ENCODE results near the gene FAM222B.
"Not testable (repeated sequence)": the region's sequence is repeated elsewhere in the genome, so short reads cannot be mapped to it uniquely, and the experiment has no call there.

Gene FAM222B

DNA sequence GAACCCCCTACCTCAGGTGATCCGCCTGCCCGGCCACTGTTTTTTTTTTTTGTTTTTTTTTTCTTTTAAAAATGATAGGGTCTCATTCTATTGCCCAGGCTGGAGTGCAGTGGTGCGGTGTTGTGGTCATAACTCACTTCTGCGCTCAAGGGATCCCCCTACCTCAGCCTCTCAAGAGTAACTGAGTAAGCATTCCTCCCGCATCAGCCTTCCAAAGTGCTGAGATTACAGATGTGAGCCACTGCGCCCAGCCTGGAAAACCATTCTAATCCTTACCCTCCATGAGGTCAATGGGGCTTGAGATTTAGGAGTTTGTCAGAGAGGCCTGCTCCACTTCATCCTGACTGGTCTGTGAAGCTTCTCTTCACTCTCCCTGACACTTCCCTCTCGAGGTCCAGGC lies 24.7 kb upstream of the FAM222B start:
- DNase-seq = no peak

DNA sequence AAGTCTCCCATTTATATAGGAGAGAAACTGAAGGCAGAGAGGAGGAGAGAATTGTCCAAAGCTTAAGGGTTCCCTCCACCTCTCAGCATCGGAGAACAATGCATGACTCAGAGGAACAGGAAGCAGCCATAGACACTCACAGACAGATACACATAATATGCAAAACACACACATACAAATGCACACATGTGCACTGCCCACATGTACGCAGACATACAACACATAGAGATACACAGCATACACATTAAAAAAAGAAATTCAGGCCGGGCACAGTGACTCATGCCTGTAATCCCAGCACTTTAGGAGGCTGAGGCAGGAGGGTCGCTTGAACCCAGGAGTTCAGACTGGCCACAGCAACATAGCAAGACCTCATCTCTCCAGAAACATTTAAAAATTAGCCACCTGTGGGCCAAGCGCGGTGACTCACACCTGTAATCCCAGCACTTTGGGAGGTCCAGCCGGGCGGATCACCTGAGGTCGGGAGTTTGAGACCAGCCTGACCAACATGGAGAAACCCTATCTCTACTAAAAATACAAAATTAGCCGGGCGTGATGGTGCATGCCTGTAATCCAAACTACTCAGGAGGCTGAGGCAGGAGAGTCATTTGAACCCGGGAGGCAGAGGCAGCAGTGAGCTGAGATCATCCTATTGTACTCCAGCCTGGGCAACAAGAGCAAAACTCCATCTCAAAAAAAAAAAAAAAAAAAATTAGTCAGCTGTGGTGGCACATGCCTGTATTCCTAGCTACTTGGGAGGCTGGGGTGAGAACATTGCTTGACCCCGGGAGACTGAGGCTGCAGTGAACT lies 23.6 kb upstream of the FAM222B start:
- DNase-seq = no peak

DNA sequence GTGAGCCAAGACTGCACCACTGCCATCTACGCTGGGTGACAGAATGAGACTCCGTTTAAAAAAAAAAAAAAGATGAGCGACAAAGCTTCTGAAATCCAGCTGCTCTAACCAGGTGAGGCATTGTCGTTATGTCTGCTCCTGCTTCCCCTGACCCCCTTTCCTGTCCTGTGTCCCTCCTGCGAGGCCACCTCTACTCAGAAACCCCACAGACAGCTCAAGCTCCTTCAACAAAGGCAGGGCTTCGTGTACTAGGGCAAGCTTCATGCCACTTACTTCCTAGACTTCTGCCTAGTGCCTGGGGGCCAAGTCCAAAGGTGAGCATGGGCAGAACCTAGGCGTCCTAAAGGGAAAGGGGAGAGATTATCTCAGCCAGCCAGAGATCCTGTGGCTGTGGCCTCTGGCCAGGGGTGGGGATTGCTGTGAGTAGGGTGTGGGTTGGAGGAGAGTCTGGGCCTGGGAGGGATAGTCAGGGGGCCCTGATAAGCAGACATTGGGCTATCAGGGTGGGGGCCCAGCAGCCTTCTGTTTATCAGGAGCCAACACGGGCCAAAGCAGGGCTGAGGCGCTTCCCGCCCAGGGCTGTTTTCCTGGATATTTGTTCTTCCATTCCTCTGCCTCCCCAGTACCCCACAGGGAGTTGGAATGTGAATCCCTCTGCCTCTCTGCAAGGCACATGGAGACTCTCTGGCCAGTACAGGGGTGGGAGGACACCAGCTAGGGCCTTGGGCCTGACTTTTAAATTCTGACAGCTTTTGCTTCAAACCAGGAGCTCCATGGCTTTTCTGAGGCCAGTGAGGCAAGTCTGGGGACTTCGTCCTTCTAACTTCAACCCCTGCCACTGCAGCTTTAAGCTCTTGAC lies 22.6 kb upstream of the FAM222B start:
- DNase-seq = no peak

DNA sequence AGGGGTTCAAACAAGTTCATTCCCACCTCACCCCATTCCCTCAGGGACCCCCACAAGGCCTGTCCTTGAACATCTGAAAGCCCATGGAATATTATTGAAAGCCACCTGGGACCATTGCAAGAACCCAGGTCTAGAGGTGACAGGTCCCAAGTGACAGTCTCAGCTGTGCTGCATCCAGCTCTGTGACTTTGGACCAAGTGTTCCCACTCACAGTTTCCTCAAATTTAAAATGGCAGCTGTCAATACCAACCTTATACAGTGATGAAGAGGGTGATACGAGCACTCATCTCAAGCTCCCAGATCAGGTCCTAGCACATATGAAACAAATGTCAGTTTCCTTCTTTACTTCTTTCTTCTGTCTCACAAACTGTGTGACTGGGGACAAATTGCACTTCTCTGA lies 21.4 kb upstream of the FAM222B start:
- no peak for DNase-seq

DNA sequence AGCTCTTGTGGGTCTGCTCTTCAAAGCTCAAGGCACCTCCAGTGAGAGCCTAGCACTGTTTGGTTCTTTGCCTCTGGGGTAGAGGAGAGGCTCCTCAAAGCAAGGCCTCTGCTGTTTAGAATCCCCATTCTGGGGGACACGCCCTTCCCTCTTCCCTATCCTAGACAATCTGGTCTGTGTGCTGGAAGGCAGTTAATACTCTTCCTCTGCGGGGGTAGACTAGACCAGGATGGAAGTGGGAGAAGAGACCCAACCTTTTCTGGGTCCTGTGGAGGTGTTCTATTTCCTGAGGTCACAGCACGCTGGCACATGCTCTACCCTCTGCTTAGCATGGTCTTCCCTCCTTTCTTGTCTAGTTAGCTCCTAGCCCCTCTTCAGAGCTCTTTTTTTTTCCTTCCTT lies 20.0 kb upstream of the FAM222B start:
- no peak for DNase-seq

DNA sequence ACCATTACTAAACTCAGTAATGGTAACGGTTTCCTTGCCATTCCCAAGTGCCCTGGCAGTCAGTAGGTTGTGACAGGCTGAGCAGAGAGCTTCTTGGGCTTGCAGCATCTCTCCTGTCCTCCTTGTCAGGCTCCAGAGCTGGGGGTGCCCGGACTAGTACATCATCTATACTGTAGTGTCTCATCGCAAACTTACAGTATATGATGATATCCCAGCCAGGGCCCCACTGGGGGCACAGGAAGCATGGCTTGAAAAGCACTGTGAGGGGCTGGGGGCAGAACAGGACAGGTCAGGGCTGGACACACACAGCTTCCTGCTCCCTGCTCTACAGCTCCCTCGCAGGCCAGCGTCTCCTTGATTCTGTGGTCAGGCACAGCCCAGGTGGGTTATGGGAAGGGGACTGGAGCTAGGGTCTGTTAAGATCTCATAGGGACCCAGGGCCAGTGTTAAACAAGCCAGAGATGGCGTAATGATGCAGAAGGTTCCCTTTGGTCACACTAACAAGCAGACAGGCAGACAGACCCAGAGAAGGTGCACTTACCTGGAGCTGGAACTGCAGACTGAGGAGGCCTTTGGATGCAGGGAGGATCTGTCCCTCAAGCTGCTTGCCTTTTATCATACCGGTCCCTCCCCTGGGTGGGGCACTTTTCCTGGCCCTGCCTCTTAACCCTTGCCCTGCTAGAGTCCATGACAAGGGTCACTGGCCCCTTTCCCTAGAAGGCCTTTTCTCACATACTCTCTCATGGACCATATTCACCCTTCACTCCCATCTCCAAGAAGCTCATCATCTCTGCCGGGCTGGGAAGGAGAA lies 19.0 kb upstream of the FAM222B start:
- DNase-seq = no peak

DNA sequence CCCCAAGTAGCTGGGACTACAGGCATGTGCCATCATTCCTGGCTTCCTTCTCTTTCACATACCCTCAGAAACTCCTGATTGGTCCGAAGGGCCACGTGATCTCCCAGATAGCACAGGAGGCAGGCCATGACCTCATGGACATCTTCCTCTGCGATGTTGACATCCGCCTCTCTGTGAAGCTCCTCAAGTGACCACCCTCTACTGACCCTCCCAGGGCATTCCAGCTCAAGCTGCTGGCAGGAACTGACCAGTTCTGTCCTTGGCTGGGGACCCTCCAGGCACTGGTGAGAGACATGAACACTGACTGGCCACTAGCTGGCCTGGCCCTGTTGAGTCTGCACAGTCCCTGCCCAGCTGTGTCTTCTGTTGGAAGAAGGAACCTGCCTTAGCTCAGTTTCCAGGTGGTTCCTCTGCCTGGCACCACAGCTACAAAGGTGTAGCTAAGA lies 17.8 kb upstream of the FAM222B start:
- DNase-seq = no peak

DNA sequence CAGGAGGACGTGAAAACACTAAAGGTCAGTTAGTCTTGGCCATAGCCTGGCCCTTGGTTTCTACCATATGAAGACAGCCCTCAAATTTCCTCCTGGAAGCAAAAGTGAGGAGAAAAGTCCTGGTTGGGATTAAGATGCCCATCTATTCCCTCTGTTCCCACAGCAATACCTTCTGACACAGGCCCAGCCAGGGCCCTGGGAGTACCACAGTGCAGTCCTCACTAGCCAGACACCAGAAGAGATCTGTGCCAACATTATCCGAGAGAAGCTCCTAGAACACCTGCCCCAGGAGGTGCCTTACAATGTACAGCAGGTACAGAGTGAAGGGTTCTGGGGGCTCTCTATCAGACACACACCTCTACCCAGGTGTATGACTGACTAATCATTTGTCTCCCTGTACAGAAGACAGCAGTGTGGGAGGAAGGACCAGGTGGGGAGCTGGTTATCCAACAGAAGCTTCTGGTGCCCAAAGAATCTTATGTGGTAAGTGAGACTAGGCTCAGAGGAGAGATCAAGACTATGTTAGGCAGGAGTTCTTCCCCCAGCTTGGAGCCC lies 16.3 kb upstream of the FAM222B start:
- DNase-seq = no peak

DNA sequence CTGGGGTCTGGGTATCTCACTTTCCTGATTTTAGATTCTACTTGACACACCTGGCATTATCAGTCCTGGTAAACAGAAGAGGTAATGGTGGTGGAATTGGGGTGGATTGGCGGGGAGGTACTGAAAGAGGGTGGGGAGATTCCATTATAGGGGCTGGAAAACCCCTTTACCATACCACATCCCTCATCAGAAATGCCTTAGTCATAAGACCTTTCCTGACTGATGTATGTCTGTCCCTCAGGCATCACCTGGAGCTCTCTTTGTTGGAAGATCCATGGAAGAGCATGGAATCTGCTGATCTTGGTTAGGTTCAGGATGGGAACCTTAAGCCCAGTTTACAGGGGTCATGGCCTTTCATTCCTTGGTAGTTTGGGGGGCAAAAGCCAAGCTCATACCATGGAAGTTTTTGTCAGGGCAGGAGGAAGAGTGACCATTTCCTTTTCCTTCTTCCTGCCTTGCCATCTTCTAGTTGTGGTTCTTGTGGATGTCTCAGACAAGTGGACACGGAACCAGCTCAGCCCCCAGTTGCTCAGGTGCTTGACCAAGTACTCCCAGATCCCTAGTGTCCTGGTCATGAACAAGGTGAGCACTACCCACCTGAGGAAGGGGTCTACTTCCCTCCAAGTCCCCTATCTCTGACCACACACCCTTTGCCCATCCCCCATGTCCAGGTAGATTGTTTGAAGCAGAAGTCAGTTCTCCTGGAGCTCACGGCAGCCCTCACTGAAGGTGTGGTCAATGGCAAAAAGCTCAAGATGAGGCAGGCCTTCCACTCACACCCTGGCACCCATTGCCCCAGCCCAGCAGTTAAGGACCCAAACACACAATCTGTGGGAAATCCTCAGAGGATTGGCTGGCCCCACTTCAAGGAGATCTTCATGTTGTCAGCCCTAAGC lies 15.6 kb upstream of the FAM222B start:
- no peak for DNase-seq

DNA sequence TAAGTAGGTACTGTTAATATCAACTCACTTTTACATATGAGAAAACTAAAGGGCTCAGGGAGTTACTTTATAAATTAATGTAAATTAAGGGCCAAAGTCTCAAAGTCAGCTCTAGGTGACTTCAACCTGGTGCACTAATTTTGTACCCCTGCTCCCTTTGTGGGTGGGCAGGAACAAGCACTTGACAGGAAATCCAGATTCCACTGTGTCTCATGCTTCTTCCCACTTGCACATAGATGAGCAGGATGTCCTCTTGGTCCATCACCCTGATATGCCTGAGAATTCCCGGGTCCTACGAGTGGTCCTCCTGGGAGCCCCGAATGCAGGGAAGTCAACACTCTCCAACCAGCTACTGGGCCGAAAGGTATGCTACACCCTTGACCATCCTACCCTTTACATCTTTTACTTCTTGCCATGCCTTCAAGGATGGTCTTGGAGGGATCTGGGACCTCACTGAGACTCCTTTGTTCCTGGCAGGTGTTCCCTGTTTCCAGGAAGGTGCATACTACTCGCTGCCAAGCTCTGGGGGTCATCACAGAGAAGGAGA lies 13.5 kb upstream of the FAM222B start:
- DNase-seq = no peak

DNA sequence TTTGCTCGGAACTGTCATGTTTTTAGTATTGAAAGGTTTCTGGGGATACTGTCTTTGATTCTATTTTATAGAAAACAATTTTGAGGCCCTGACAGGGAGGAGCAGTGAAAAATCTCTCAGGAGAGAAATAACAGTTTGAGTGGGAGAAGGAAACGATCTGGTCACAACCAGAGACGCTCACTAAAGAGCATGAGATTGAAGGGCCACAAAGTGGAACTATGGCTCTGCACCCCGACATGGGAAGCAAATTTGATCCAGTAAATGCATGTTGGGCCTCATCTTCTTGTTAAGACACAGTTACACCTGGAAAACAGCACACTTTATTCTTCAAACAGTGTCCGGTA lies 12.7 kb upstream of the FAM222B start:
- no peak for DNase-seq

DNA sequence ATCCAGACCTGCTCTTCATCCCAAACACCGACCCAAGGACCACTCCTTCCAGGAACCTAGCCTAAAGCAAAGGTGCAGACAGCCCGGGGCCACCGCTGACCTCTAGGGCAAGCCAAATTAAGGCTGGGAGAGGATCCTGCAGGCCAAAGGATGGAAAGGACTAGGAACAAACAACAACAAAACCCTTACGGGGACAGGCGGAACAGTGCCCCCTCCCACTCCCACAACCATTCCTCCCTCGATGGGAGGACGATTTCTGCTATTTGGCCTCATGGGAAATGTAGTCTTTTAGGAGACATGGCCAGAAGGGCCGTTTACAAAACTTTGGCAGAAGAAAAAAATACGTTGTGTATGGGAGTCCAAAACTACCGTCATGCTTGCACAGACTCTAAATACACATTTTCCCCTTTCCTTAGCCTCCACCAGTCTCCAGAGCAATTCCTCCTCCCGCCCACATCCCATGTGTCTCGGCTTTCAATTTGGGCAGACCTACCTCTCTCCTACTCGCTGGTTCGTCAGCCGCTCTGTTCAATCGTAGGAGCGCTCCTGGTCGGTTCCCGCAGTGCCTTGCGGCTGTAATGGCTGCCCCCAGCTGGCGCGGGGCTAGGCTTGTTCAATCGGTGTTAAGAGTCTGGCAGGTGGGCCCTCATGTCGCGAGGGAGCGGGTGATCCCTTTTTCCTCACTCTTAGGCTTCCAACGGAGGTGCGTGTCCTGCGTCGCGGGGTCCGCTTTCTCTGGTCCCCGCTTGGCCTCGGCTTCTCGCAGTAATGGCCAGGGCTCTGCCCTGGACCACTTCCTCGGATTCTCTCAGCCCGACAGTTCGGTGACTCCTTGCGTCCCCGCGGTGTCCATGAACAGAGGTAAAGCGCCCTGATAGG lies 12.1 kb upstream of the FAM222B start, which contains the start of gene ERAL1:
ERAL1 (plus strand) TSS at position 560 of the 879 bp plus-strand sequence; CDS start at position 579, 19 bp downstream.
- peak; percentile 82 for DNase-seq

DNA sequence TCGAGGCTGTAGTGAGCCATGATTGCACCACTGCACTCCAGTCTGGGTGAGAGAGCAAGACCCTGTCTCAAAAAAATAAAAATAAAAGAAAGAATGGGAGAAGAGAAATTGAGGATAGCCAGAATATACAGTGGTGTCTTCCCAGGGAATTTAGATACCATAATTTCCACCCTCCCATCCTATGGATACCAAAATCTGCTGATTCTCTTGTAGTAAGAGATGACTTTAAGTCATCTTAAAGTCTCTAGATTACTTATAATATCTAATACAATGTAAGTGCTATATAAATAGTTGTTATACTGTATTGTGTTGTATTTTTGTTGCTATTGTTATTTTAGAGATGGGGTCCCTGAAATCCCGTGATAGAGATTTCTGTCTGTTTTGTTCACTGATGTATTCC lies 10.7 kb upstream of the FAM222B start:
- DNase-seq = no peak

DNA sequence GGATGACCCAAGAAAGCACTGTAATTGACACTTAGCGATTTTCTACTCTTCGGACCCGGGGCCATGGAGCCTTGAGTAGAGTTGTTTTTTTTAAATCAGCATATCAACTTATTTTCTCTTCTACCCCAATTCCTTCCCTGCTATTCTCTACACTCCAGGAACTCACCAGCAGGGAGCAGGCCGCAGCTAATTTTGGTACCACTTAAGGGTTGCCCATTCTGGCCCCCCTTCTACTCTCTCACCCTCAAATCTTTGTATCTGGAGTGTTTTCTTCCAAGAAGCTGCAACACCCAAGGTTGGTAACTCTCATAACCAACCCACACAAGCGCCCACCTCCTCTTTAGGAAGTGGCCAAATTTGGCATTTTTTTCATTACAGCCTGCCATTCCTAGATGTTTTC lies 6.7 kb upstream of the FAM222B start:
- no peak for DNase-seq

DNA sequence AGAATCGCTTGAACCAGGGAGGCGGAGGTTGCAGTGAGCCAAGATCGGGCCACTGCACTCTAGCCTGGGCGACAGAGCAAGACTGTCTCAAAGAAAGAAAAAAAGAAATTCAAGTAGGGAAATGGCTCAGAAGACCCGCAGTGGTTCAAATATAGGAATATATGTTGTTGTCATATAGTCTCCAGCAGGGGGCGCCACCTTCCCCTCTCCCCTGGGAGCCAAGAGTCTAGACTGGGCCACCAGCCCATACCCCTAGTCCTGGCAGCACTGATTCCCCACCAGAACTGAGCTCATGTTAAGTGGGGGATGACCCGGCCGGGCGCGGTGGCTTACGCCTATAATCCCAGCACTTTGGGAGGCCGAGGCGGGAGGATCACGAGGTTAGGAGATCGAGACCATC lies 6.1 kb upstream of the FAM222B start:
- not testable (repeated sequence) for DNase-seq

DNA sequence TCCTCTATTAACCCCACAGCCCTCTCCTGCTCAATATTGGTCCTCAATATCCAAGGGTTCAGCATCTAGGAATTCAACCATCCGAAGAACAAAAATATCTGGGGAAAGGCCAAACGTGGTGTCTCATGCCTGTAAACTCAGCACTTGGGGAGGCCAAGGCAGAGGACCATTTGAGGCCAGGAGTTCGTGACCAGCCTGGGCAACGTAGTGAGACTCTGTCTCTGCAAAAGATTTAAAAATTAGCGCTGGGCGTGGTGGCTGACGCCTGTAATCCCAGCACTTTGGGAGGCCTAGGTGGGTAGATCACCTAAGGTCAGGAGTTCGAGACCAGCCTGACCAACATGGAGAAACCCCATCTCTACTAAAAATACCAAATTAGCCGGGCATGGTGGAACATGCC lies 4.1 kb upstream of the FAM222B start:
- not testable (repeated sequence) for DNase-seq

DNA sequence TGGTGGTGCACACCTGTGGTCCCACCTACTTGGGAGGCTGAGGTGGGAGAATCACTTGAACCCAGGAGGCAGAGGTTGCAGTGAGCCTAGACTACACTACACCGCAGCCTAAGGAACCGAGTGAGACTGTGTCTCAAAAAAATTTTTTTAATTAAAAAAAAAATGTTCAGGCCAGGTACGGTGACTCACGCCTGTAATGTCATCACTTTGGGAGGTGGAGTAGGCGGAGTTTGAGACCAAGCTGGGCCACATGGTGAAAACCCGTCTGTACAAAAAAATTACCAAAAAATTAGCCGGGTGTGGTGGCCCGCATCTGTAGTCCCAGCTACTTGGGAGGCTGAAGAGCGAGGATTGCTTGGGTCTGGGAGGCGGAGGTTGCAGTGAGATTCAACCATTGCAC lies 3.6 kb upstream of the FAM222B start:
- DNase-seq = no peak

DNA sequence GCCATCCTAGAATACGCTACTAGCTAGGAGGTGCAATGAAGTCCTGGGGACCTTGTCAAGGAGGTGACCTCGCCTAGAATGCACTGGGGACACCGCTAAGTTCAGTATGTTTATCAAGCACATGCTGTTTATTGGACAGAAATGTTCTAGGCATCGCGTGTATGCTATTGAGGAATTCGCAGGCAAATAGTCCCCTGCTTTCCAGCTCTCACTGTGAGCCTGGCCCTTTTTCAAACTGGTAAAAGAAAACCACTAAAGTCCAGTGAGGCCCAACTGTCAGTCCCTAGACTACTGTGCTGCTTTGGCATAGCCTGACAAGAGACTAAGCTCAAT lies 1.2 kb upstream of the FAM222B start:
- no peak for DNase-seq

DNA sequence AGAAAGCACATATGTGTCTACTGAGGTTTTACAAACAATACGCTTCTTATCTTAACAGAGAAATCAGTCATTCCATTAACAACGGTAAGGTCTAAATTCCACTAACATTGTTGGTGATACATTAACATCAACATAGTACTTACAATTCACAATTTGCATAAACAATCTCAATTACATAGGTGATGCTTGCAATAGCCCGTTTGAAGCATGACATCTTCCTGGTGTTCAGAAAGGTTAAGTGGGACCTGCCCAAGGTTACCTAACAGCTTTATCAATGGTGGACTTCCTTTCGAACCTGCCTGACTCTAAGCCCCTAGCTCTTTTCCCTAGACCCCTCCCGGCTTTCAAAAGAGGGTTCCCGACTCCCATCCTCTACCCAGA lies 699 bp downstream of the FAM222B start:
- no peak for DNase-seq

DNA sequence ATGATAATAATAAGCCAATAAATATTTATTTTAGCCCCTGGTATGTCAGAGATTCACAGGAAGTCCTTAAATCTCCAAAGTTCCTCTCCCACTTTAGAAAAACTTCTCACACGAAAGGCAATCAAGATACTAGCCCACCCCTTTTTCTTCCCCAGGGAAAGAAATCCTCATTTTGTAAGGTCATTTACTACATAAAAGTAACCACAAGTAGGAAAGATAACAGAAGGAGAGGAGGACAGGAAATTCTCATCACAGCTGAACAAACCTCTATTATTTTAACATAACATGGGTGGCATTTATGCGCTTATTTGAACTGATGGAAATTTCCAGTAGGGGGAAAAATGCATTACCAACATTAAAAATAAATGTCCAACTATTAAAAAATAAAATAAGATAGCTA lies 3.4 kb downstream of the FAM222B start:
- no peak for DNase-seq

DNA sequence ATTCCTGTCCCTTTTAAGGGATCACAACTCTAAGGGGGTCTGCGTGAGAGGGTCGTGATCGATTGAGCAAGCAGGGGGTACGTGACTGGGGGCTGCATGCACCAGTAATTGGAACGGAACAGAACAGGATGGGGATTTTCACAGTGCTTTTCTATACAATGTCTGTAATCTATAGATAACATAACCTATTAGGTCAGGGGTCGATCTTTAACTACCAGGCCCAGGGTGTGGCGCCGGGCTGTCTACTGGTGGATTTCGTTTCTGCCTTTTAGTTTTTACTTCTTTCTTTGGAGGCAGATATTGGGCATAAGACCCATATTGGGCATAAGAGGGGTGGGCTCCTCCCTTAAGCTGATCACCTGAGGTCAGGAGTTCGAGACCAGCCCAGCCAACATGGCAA lies 6.0 kb downstream of the FAM222B start:
- not testable (repeated sequence) for DNase-seq
